ENCODE results near the gene RAB11FIP3. TPM values are rescaled to one million over a fixed set of nuclear protein-coding genes. Genes with fewer than 3 reads are reported as not detected.

RAB11FIP3 gene
- total and polyA plus RNA-seq, 9 of the 15 experiments (the other 6 are each of a cell fraction or from before 2014, with no cell fraction given) = 0.46 to 13.1 (median 4.3) TPM

DNA sequence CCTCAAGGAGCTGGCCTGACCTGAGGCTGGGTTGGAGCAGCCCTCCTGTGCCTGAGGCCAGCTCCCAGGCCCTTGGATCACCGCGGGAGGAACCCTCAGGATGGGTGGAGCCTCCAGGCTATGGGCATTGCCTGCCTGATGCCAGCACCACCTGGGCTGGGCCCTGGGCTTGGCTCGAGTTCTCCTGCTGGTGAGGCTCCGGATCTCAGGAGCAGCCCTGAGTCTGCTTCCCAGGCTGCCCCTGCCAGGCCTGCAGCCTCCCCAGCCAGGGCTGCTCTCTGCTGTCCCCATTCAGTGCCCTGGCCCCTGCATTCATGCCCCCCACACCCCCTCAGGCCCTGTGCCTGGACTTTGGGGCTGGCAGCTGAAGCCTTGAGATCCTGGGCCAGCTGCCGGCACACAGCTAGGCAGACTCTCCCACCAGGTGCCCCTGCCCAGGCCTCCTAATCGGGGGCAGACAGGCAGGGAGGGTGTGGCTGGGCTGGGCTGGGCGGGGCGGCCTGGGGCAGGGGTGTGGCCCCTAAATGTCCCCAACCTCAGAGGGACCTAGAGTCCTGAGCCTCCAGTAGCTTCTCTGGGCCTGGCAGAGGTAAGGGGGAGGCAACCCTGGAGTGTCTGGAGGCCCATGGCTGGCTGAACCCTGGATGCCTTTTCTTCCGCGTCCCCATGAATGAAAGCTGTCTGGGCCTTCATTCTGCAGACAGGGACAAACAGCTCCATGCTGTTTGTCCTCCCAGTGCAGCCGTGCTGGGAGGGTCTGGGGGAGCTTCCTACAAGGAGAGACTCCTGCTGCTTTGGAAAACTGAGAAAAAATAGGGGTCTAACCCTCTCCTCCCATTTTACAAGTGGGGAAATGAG lies 143.2 kb downstream of the RAB11FIP3 start:
- FAIRE-seq = peak; percentile 60
- peaks cover 40 to 92% of the 10 kb centered on the region in 2 experiments for H3K4me1 ChIP-seq (replicated peaks in 1 of 2; ENCODE audit: control insufficient read depth in 2 of 2, insufficient read depth in 2 of 2, low read length in 2 of 2)
- intact Hi-C loops (cut with micrococcal nuclease) = loop anchor here (5.0 kb wide), 1 partner anchor 41 kb away; the partner anchor contains the start of gene CAPN15
- TF ChIP-seq, protein P1, sequence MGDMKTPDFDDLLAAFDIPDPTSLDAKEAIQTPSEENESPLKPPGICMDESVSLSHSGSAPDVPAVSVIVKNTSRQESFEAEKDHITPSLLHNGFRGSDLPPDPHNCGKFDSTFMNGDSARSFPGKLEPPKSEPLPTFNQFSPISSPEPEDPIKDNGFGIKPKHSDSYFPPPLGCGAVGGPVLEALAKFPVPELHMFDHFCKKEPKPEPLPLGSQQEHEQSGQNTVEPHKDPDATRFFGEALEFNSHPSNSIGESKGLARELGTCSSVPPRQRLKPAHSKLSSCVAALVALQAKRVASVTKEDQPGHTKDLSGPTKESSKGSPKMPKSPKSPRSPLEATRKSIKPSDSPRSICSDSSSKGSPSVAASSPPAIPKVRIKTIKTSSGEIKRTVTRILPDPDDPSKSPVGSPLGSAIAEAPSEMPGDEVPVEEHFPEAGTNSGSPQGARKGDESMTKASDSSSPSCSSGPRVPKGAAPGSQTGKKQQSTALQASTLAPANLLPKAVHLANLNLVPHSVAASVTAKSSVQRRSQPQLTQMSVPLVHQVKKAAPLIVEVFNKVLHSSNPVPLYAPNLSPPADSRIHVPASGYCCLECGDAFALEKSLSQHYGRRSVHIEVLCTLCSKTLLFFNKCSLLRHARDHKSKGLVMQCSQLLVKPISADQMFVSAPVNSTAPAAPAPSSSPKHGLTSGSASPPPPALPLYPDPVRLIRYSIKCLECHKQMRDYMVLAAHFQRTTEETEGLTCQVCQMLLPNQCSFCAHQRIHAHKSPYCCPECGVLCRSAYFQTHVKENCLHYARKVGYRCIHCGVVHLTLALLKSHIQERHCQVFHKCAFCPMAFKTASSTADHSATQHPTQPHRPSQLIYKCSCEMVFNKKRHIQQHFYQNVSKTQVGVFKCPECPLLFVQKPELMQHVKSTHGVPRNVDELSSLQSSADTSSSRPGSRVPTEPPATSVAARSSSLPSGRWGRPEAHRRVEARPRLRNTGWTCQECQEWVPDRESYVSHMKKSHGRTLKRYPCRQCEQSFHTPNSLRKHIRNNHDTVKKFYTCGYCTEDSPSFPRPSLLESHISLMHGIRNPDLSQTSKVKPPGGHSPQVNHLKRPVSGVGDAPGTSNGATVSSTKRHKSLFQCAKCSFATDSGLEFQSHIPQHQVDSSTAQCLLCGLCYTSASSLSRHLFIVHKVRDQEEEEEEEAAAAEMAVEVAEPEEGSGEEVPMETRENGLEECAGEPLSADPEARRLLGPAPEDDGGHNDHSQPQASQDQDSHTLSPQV (IDR thresholded peaks at IDR 0.05) = 0 out of 2 replicates have a peak, but pooled peaks have one; percentile 43
- TF ChIP-seq ZFX (CRISPR knock-in tag; IDR thresholded peaks at IDR 0.05) = peak; percentile 29; the same call in 1 of the 2 replicates
- TF ChIP-seq CBFA2T3 (IDR thresholded peaks at IDR 0.05) = peak; percentile 71
- TF ChIP-seq ZKSCAN1 (IDR thresholded peaks at IDR 0.05; ENCODE audit: low read depth, low read length) = 0 out of 2 replicates have a peak, but pooled peaks have one; percentile 14
- 0 out of 2 replicates have a peak, but pooled peaks have one; percentile 9 for TF ChIP-seq KLF16 (IDR thresholded peaks at IDR 0.05)
- peak; percentile 59 for TF ChIP-seq HMGN3 (IDR thresholded peaks at IDR 0.05; ENCODE audit: borderline replicate concordance, extremely low read depth, insufficient read length, low read depth, low read length)
- peak in 1 of 2 experiments; percentile 41; a peak in 1 of 4 replicates for TF ChIP-seq MAZ (CRISPR knock-in tag; conservative IDR thresholded peaks at IDR 0.05 in 1 of 2, IDR thresholded peaks at IDR 0.05 in 1 of 2)
- TF ChIP-seq, protein P2, sequence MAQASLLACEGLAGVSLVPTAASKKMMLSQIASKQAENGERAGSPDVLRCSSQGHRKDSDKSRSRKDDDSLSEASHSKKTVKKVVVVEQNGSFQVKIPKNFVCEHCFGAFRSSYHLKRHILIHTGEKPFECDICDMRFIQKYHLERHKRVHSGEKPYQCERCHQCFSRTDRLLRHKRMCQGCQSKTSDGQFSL (CRISPR knock-in tag; IDR thresholded peaks at IDR 0.05) = no peak
- TF ChIP-seq, protein P2 (tag; IDR thresholded peaks at IDR 0.05) = no peak
- TF ChIP-seq ZNF707 (CRISPR knock-in tag; conservative IDR thresholded peaks at IDR 0.05) = no peak
- TF ChIP-seq, protein P3, sequence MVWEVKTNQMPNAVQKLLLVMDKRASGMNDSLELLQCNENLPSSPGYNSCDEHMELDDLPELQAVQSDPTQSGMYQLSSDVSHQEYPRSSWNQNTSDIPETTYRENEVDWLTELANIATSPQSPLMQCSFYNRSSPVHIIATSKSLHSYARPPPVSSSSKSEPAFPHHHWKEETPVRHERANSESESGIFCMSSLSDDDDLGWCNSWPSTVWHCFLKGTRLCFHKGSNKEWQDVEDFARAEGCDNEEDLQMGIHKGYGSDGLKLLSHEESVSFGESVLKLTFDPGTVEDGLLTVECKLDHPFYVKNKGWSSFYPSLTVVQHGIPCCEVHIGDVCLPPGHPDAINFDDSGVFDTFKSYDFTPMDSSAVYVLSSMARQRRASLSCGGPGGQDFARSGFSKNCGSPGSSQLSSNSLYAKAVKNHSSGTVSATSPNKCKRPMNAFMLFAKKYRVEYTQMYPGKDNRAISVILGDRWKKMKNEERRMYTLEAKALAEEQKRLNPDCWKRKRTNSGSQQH (CRISPR knock-in tag; IDR thresholded peaks at IDR 0.05) = no peak
- no peak for TF ChIP-seq DIDO1 (tag; IDR thresholded peaks at IDR 0.05; ENCODE audit: low read depth)
- no peak for TF ChIP-seq BRF1 (IDR thresholded peaks at IDR 0.05; ENCODE audit: borderline replicate concordance, extremely low read depth, insufficient read length)
- 0 out of 2 replicates have a peak, but pooled peaks have one; percentile 30 for TF ChIP-seq POLR2A (conservative IDR thresholded peaks at IDR 0.05)

More for the DNA sequence above, 143.2 kb downstream of the RAB11FIP3 start:
- DNase-seq (ENCODE audit: extremely low read depth in 1 of 4, low spot score in 3 of 4) (peak; percentile 74 to 81 (median 78)), ATAC-seq (peak; percentile 57)
- Histone ChIP-seq H3K27ac (ENCODE audit: extremely low read depth, low read depth, low read length) (peak overlapping the region; percentile 81), H3K9me1 (ENCODE audit: control insufficient read depth, insufficient read depth, low read length) (no peaks in the 10 kb centered on the region), H4K20me1 (replicated peaks; ENCODE audit: control insufficient read depth, insufficient read depth, low read length) (no peaks in the 10 kb centered on the region; the same call in 1 of the 2 replicates), H3K9me3 (replicated peaks; ENCODE audit: control insufficient read depth, insufficient read depth, low read depth, low read length) (no peaks in the 10 kb centered on the region), H3K27me3 (ENCODE audit: control insufficient read depth in 2 of 2, insufficient read depth in 2 of 2, low read length in 2 of 2) (no peaks in the 10 kb centered on the region), H3K36me3 (ENCODE audit: control insufficient read depth, insufficient read depth, low read length) (no peaks in the 10 kb centered on the region), H3K4me3 (peak overlapping the region; percentile 99), H3K4me2 (ENCODE audit: insufficient read depth, low read length) (peak overlapping the region; percentile 90), H3K9ac (ENCODE audit: insufficient read depth in 1 of 2, low read depth in 2 of 2, low read length in 2 of 2) (peak overlapping the region; percentile 74 to 88), H2AFZ (ENCODE audit: low read depth, low read length) (no peak overlapping the region), H3K79me2 (ENCODE audit: control insufficient read depth, insufficient read depth, low read length) (peaks cover 46% of the 10 kb centered on the region)
- WGBS (ENCODE audit: insufficient coverage, low coverage, missing lambda C conversion rate) = 12% methylated on average over 8 of the region's 11 CpGs
- in situ Hi-C loops (cut with MboI) = no loop called here
- no TSS peak for BruUV-seq (replicated peaks)
- ChIA-PET POLR2A (interaction anchor here (0.6 to 1.3 kb wide), 2 partner anchors 20 to 1110 kb away, joined by 3 to 5 read pairs; no protein-coding TSS in a partner anchor), CTCF (ENCODE audit: low intra/inter-chr PET ratio) (no interaction called here)

All from K562 (cell line).